Ureter (tissue), 1 donor: ENCODE results near the gene TMTC1. TPM values are rescaled to one million over a fixed set of nuclear protein-coding genes. Genes with fewer than 3 reads are reported as not detected.

Experiments
- DNase-seq: peaks from one replicate; pipeline ENCODE4 v3.0.0-alpha.2; 2020; ENCODE audit warnings: low spot score
- total RNA-seq: library from RNA; stranded (reverse); gene quantifications from one replicate; pipeline ENCODE4 v1.2.4, GENCODE V29; 2023
- donor health status: DM: yes; HTN: yes; CAD: no.

The TMTC1 gene
- total RNA-seq, 1 donor from 2014 or later = 48.3 TPM

GRCh38 chr12:29741342-29742241 is 42.1 kb downstream of the TMTC1 start:
- DNase-seq = no peak

GRCh38 chr12:29739279-29739991 is 44.3 kb downstream of the TMTC1 start:
- DNase-seq = no peak

GRCh38 chr12:29738365-29738764 is 45.4 kb downstream of the TMTC1 start:
- DNase-seq = no peak

GRCh38 chr12:29737644-29738043 is 46.1 kb downstream of the TMTC1 start:
- no peak for DNase-seq

- DNase-seq = no peak
Observed at GRCh38 chr12:29735604-29736003, 48.1 kb downstream of the TMTC1 start.

- no peak for DNase-seq
Observed at GRCh38 chr12:29734734-29735133, 49.0 kb downstream of the TMTC1 start.

- DNase-seq = no peak
Observed at GRCh38 chr12:29734305-29734704, 49.4 kb downstream of the TMTC1 start.

GRCh38 chr12:29733501-29733900 is 50.2 kb downstream of the TMTC1 start:
- no peak for DNase-seq

GRCh38 chr12:29733060-29733459 is 50.7 kb downstream of the TMTC1 start:
- DNase-seq = no peak

GRCh38 chr12:29732593-29732992 is 51.1 kb downstream of the TMTC1 start:
- DNase-seq = no peak

GRCh38 chr12:29732191-29732590 is 51.6 kb downstream of the TMTC1 start:
- DNase-seq = no peak

- no peak for DNase-seq
Observed at GRCh38 chr12:29731591-29731990, 52.2 kb downstream of the TMTC1 start.

- DNase-seq = no peak
Observed at GRCh38 chr12:29730481-29730880, 53.3 kb downstream of the TMTC1 start.

- DNase-seq = no peak
Observed at GRCh38 chr12:29728030-29728429, 55.7 kb downstream of the TMTC1 start.

GRCh38 chr12:29726741-29727348 is 56.9 kb downstream of the TMTC1 start:
- no peak for DNase-seq

GRCh38 chr12:29726321-29726692 is 57.4 kb downstream of the TMTC1 start:
- no peak for DNase-seq

- DNase-seq = no peak
Observed at GRCh38 chr12:29725587-29726320, 58.0 kb downstream of the TMTC1 start.

GRCh38 chr12:29722164-29722563 is 61.6 kb downstream of the TMTC1 start:
- DNase-seq = no peak

GRCh38 chr12:29719381-29719780 is 64.4 kb downstream of the TMTC1 start:
- DNase-seq = no peak

- DNase-seq = no peak
Observed at GRCh38 chr12:29717540-29718100, 66.1 kb downstream of the TMTC1 start.

- DNase-seq = no peak
Observed at GRCh38 chr12:29714966-29715365, 68.8 kb downstream of the TMTC1 start.

- DNase-seq = no peak
Observed at GRCh38 chr12:29713729-29714128, 70.0 kb downstream of the TMTC1 start.
